HG03066 (cell line): ENCODE results near the gene MORN5.

Experiments
- ATAC-seq: cut with Tn5 transposase; IDR thresholded peaks from one replicate; pipeline ENCODE4 v1.9.1; 2021; ENCODE audit warnings: low read depth; ENCODE audit not compliant: unreplicated experiment

The MORN5 gene

DNA sequence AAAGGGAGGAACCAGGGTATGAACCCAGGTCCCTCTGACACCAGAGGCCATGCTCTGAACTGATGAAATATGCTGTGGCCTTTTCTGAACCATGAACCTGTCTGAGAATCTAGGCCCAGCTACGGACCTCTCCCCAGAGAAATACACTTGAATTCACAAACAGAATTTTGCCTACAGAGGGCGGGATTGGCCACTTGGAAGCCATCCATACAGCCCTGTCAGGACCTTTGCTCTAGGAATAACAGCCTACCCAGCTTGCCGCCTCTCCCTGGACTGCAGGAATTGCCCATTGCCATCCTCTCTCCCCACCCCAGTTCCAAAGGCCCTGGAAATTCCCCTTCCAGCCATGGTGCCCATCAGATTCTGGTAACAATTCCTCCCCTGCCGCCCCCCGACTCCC lies 26.6 kb downstream of the MORN5 start:
- no peak for ATAC-seq

DNA sequence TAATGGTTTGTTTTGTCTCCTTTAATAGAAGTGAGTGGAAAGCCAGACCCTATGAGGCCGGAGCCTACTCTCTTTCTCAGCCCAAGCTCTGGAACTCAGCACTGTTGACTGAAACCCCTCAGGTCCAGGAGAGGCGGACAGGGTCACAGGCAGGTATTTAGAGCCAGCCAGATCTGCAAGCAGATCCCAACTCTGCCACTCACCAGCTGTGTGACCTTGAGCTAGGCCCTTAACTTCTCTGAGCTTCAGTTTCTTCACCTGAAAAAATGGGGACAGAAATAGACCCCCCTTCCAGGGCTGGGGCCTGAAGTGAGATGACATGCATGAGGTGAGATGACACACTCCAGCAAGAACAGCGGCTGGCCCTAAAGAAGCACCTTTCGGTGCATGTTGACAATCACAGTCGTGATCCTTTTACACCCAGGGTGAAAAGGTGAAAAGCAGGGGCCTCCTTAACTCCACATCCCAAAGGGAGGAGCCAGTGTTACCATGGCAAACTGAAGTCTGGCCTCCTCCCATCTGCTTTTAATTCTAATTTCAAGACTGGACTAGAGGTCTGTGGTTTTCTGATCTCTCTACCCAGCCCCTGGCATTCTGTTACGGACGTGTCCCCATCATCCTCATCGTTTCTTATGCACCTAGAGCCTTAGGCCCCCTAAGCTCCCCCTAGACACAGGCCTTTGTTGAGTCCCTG lies 27.2 kb downstream of the MORN5 start:
- no peak for ATAC-seq

DNA sequence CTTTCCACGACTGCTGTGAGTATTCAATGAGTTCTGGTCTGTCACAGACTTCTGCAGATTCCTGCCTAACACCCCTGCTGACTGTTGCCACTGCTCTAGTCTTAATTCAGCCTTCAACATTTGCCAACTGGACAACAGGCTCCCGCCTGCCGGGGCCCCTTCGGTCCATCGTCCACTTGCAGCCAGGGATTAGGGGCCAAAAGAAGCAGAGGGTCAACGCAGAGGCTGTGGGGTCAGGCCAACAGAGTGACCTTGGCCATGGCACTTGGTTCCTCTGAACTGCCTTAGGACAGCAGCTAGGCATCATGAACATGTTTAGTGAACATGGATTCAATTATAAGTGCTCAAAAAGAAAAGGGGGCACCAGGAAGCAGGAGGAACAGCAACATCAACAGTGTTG lies 28.7 kb downstream of the MORN5 start:
- ATAC-seq, result no peak

GRCh38 chr9:122190597-122191381 lies 31.1 kb downstream of the MORN5 start:
- no peak for ATAC-seq

GRCh38 chr9:122191584-122191983 lies 31.9 kb downstream of the MORN5 start:
- ATAC-seq, result no peak

GRCh38 chr9:122192261-122192875 lies 32.7 kb downstream of the MORN5 start:
- ATAC-seq, result no peak

DNA sequence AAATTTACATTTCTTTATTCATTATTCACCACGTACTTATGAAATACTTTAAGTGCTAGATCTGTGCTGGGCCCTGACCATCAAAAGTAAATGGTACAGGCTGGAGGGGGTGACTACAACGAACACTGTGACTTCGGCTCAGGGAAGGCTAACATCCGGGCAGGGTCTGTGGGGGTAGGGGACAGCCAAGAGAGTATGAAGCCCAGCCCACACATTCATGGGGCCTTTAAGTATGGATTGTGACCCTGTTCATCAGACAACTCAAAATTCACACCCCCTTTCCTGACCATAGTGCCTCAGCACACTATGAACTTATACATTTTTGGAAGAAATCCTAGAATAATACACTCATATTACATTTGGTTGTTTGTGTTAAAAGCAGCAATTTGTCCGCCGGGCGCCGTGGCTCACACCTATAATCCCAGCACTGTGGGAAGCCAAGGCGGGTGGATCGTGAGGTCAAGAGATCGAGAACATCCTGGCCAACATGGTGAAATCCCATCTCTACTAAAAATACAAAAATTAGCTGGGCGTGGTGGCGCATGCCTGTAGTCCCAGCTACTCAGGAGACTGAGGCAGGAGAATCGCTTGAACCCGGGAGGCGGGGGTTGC lies 33.3 kb downstream of the MORN5 start:
- ATAC-seq, result no peak

DNA sequence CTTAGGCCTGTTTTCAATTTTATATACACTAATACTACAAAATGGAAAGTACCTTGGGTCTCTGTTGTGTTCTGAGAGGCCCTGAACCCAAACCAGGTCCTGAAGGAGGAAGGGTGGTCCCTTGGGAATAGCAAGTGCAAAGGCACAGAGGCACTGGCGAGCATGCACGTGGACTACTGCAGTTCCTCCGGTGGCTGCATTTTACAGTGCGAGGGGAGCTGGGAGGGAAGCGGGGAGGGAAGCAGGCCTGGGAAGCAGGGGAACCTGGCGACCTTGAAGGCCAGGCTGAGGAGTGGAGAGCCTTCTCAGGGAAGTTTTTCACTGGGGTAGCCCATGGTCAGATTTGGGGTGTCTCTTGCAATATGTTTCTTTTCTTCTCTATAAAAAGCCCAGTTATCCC lies 33.9 kb downstream of the MORN5 start:
- ATAC-seq, result no peak

DNA sequence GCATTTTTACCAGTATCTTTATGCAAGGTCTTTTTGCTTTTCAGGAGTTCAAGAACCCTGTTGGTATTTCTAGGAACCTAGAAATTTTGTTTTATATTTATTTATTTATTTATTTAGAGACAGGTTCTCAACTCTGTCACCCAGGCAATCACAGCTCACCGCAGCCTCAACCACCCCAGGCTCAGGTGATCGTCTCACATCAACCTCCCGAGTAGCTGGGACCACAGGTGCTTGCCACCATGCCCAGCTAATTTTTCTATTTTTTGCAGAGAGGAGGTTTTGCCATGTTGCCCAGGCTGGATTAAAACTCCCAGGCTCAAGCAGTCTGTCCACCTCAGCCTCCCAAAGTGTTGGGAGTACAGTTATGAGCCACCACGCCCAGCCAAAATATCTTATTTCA lies 36.2 kb downstream of the MORN5 start:
- ATAC-seq, result no peak

- ATAC-seq, result no peak
Measured at GRCh38 chr9:122197426-122197825, 37.7 kb downstream of the MORN5 start.

- no peak for ATAC-seq
Measured at GRCh38 chr9:122197882-122198281, 38.2 kb downstream of the MORN5 start.

GRCh38 chr9:122200960-122201595 lies 41.4 kb downstream of the MORN5 start:
- no peak for ATAC-seq

DNA sequence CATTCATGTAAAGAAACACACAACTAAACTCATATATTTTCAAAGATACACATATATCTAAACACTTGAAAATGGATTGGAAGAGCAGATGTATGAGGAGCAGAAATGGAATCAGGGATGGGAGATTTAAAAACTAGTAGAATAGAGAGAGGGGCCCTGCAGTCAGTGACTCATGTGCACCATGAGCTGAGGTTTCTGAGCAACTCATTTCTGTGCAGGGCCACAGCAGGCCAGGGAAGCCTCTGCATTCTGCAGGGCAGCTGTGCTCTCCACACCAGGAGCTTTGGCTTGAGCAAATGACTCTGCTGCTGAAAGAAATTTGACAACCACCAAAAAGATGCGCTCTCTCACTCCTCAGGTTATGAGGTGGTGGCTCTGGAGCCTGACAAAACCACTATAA lies 41.9 kb downstream of the MORN5 start:
- ATAC-seq, result no peak

DNA sequence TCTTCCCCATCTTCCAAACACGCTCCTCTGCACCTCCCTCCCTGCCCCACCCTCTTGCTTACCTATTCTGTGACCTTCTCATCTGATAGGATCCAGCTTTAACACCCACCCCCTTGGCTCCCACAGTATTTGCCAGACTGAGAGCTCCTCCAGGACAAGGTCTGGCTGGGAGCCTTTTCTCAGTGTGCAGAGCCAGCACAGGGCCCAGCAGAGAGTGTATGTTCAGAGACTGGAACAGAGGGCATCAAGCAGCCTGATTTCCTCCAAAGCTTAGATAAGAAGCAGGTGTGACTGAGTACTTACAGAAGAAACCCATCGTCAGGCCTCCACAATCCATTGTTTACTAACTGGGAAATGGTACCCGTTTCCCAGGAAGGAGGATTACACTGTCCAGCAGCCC lies 42.4 kb downstream of the MORN5 start:
- no peak for ATAC-seq

GRCh38 chr9:122204055-122204454 lies 44.3 kb downstream of the MORN5 start:
- ATAC-seq, result no peak

GRCh38 chr9:122204491-122204890 lies 44.8 kb downstream of the MORN5 start:
- ATAC-seq, result no peak

DNA sequence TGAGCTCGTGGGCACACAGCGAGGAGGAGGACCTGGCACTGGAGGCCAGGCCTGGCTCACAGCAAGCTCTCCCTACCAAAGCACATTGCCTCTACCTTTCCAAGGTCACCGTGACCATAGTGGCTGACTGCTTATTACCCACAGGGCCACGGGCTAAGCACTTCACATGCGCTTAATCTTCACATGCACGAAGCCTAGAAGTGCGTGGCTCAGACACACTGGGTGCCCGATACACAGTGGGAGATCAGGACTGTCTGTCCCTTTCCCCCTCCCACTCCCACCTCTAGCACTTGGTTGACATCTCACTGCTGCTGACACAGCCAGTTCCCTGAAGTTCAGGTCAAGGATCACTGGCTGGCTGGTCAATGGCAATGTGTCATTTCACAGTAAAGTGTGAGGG lies 45.5 kb downstream of the MORN5 start:
- no peak for ATAC-seq

- no peak for ATAC-seq
Measured at GRCh38 chr9:122206118-122207046, 46.7 kb downstream of the MORN5 start.

GRCh38 chr9:122207096-122207495 lies 47.4 kb downstream of the MORN5 start:
- ATAC-seq, result no peak

GRCh38 chr9:122209451-122209850 lies 49.7 kb downstream of the MORN5 start:
- no peak for ATAC-seq
